MM.1S (cell line): Measurements from ENCODE around the gene GPR135.

Experiments
- EZH2 ChIP-seq: fragments of 300-600 bp; sonication (generic); optimal IDR thresholded peaks from 2 replicates; pipeline ENCODE3; 2017; ENCODE audit warnings: low read depth, mild to moderate bottlenecking, antibody characterized with exemption, low read length, mixed read lengths
- TF ChIP-seq, protein P1 (sequence below): fragments of 300-600 bp; sonication (generic); IDR thresholded peaks from 2 replicates; pipeline ENCODE4 v1.5.1; 2016; ENCODE audit warnings: antibody characterized with exemption, low read length, mixed read lengths

DNA sequence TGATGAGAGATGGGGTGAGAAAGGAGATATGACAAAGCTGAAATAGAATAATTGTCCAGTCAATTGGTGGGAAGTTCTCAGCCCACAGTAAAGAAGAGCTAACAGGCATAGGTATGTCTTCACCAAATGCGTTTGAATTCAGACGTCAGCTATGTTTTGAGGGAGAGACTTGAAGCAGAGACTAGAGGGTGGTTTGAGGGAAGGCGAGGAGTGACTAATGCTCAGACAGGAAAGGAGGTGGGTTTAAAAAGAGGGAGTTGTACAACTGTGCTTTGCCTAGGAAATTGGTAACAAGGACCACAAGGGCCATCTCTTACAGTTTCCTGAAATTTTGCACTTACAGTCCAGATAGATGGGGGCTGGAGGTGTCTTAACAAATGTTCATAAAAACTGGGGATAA lies 25.6 kb upstream of the GPR135 start:
- TF ChIP-seq, protein P1, sequence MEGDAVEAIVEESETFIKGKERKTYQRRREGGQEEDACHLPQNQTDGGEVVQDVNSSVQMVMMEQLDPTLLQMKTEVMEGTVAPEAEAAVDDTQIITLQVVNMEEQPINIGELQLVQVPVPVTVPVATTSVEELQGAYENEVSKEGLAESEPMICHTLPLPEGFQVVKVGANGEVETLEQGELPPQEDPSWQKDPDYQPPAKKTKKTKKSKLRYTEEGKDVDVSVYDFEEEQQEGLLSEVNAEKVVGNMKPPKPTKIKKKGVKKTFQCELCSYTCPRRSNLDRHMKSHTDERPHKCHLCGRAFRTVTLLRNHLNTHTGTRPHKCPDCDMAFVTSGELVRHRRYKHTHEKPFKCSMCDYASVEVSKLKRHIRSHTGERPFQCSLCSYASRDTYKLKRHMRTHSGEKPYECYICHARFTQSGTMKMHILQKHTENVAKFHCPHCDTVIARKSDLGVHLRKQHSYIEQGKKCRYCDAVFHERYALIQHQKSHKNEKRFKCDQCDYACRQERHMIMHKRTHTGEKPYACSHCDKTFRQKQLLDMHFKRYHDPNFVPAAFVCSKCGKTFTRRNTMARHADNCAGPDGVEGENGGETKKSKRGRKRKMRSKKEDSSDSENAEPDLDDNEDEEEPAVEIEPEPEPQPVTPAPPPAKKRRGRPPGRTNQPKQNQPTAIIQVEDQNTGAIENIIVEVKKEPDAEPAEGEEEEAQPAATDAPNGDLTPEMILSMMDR: no peak
- TF ChIP-seq EZH2: no peak
